ENCODE data around the gene AWAT2. TPM values are rescaled to one million over a fixed set of nuclear protein-coding genes. Genes with fewer than 3 reads are reported as not detected.

The AWAT2 gene
- total RNA-seq, 1 donor from 2014 or later, result not detected

- Mint-ChIP-seq H3K27me3 (ENCODE audit: low read depth) (no peaks in the 10 kb centered on the region), H3K36me3 (ENCODE audit: low read depth) (no peaks in the 10 kb centered on the region), H3K27ac (no peak overlapping the region), H3K9me3 (no peaks in the 10 kb centered on the region), H3K4me1 (ENCODE audit: low read depth) (peaks cover 2% of the 10 kb centered on the region), H3K4me3 (ENCODE audit: low read depth) (no peak overlapping the region)
- intact Hi-C loops (cut with micrococcal nuclease), result loop anchor here (1.0 to 5.0 kb wide), 2 partner anchors 64 to 99 kb away; no protein-coding TSS in a partner anchor
- DNase-seq (ENCODE audit: low spot score), result no peak
Measured at GRCh38 chrX:70033348-70034051, 16.2 kb downstream of the AWAT2 start.

- Mint-ChIP-seq H3K27ac (no peak overlapping the region), H3K4me1 (ENCODE audit: low read depth) (peaks cover 2% of the 10 kb centered on the region), H3K27me3 (ENCODE audit: low read depth) (no peaks in the 10 kb centered on the region), H3K9me3 (no peaks in the 10 kb centered on the region), H3K4me3 (ENCODE audit: low read depth) (no peak overlapping the region), H3K36me3 (ENCODE audit: low read depth) (no peaks in the 10 kb centered on the region)
- DNase-seq (ENCODE audit: low spot score), result no peak
- intact Hi-C loops (cut with micrococcal nuclease), result loop anchor here (1.0 to 5.0 kb wide), 2 partner anchors 65 to 100 kb away; no protein-coding TSS in a partner anchor
Measured at GRCh38 chrX:70032792-70033191, 16.9 kb downstream of the AWAT2 start.

GRCh38 chrX:70030301-70030767 lies 19.4 kb downstream of the AWAT2 start:
- no peaks in the 10 kb centered on the region for H3K27me3 Mint-ChIP-seq (ENCODE audit: low read depth)
- H3K9me3 Mint-ChIP-seq, result no peaks in the 10 kb centered on the region
- H3K36me3 Mint-ChIP-seq (ENCODE audit: low read depth), result no peaks in the 10 kb centered on the region
- no peak overlapping the region for H3K4me3 Mint-ChIP-seq (ENCODE audit: low read depth)
- intact Hi-C loops (cut with micrococcal nuclease), result loop anchor here (2.0 to 5.0 kb wide), 2 partner anchors 67 to 492 kb away; no protein-coding TSS in a partner anchor
- H3K27ac Mint-ChIP-seq, result no peak overlapping the region
- peak; percentile 13 for DNase-seq (ENCODE audit: low spot score)
- peaks cover 6% of the 10 kb centered on the region for H3K4me1 Mint-ChIP-seq (ENCODE audit: low read depth)

- intact Hi-C loops (cut with micrococcal nuclease), result loop anchor here (2.0 to 5.0 kb wide), 2 partner anchors 67 to 491 kb away; no protein-coding TSS in a partner anchor
- Mint-ChIP-seq H3K27me3 (ENCODE audit: low read depth) (no peaks in the 10 kb centered on the region), H3K4me3 (ENCODE audit: low read depth) (no peak overlapping the region), H3K9me3 (no peaks in the 10 kb centered on the region), H3K27ac (no peak overlapping the region), H3K36me3 (ENCODE audit: low read depth) (no peaks in the 10 kb centered on the region), H3K4me1 (ENCODE audit: low read depth) (peaks cover 6% of the 10 kb centered on the region)
- no peak for DNase-seq (ENCODE audit: low spot score)
Measured at GRCh38 chrX:70029863-70030262, 19.9 kb downstream of the AWAT2 start.

GRCh38 chrX:70026851-70027200 lies 22.9 kb downstream of the AWAT2 start:
- Mint-ChIP-seq H3K4me1 (ENCODE audit: low read depth) (peaks cover 6% of the 10 kb centered on the region), H3K4me3 (ENCODE audit: low read depth) (no peak overlapping the region), H3K27me3 (ENCODE audit: low read depth) (no peaks in the 10 kb centered on the region), H3K27ac (no peak overlapping the region), H3K36me3 (ENCODE audit: low read depth) (no peaks in the 10 kb centered on the region), H3K9me3 (no peaks in the 10 kb centered on the region)
- intact Hi-C loops (cut with micrococcal nuclease), result no loop called here
- DNase-seq (ENCODE audit: low spot score), result no peak

GRCh38 chrX:70026112-70026850 lies 23.5 kb downstream of the AWAT2 start:
- Mint-ChIP-seq H3K27me3 (ENCODE audit: low read depth) (no peaks in the 10 kb centered on the region), H3K9me3 (no peaks in the 10 kb centered on the region), H3K4me1 (ENCODE audit: low read depth) (peaks cover 6% of the 10 kb centered on the region), H3K27ac (no peak overlapping the region), H3K36me3 (ENCODE audit: low read depth) (no peaks in the 10 kb centered on the region), H3K4me3 (ENCODE audit: low read depth) (no peak overlapping the region)
- DNase-seq (ENCODE audit: low spot score), result no peak
- intact Hi-C loops (cut with micrococcal nuclease), result no loop called here

- no peaks in the 10 kb centered on the region for H3K27me3 Mint-ChIP-seq (ENCODE audit: low read depth)
- H3K4me3 Mint-ChIP-seq (ENCODE audit: low read depth), result no peak overlapping the region
- intact Hi-C loops (cut with micrococcal nuclease), result no loop called here
Measured at GRCh38 chrX:70025464-70025863, 24.3 kb downstream of the AWAT2 start.

GRCh38 chrX:70022616-70023015 lies 27.1 kb downstream of the AWAT2 start:
- Mint-ChIP-seq H3K9me3 (no peaks in the 10 kb centered on the region), H3K4me1 (ENCODE audit: low read depth) (peaks cover 4% of the 10 kb centered on the region), H3K36me3 (ENCODE audit: low read depth) (no peaks in the 10 kb centered on the region), H3K27ac (no peak overlapping the region), H3K27me3 (ENCODE audit: low read depth) (no peaks in the 10 kb centered on the region), H3K4me3 (ENCODE audit: low read depth) (no peak overlapping the region)
- DNase-seq (ENCODE audit: low spot score), result no peak
- intact Hi-C loops (cut with micrococcal nuclease), result no loop called here

More at GRCh38 chrX:70025464-70025863, 24.3 kb downstream of the AWAT2 start:
- no peak for DNase-seq (ENCODE audit: low spot score)
- H3K36me3 Mint-ChIP-seq (ENCODE audit: low read depth), result no peaks in the 10 kb centered on the region
- H3K27ac Mint-ChIP-seq, result no peak overlapping the region
- peaks cover 6% of the 10 kb centered on the region for H3K4me1 Mint-ChIP-seq (ENCODE audit: low read depth)
- no peaks in the 10 kb centered on the region for H3K9me3 Mint-ChIP-seq

- no peak overlapping the region for H3K4me3 Mint-ChIP-seq (ENCODE audit: low read depth)
- no peak overlapping the region for H3K27ac Mint-ChIP-seq
- no peak for DNase-seq (ENCODE audit: low spot score)
- peaks cover 3% of the 10 kb centered on the region for H3K9me3 Mint-ChIP-seq
- peaks cover 5% of the 10 kb centered on the region for H3K27me3 Mint-ChIP-seq (ENCODE audit: low read depth)
- H3K36me3 Mint-ChIP-seq (ENCODE audit: low read depth), result no peaks in the 10 kb centered on the region
- intact Hi-C loops (cut with micrococcal nuclease), result no loop called here
- H3K4me1 Mint-ChIP-seq (ENCODE audit: low read depth), result peaks cover 5% of the 10 kb centered on the region
Measured at GRCh38 chrX:70016513-70016912, 33.2 kb downstream of the AWAT2 start.

- Mint-ChIP-seq H3K27me3 (ENCODE audit: low read depth) (peaks cover 5% of the 10 kb centered on the region), H3K4me3 (ENCODE audit: low read depth) (no peak overlapping the region), H3K9me3 (peaks cover 3% of the 10 kb centered on the region), H3K36me3 (ENCODE audit: low read depth) (no peaks in the 10 kb centered on the region), H3K27ac (no peak overlapping the region), H3K4me1 (ENCODE audit: low read depth) (peaks cover 5% of the 10 kb centered on the region)
- intact Hi-C loops (cut with micrococcal nuclease), result no loop called here
- DNase-seq (ENCODE audit: low spot score), result no peak
Measured at GRCh38 chrX:70013466-70014381, 36.0 kb downstream of the AWAT2 start.

- intact Hi-C loops (cut with micrococcal nuclease), result no loop called here
- peaks cover 5% of the 10 kb centered on the region for H3K27me3 Mint-ChIP-seq (ENCODE audit: low read depth)
- H3K27ac Mint-ChIP-seq, result no peak overlapping the region
- peaks cover 5% of the 10 kb centered on the region for H3K4me1 Mint-ChIP-seq (ENCODE audit: low read depth)
- no peaks in the 10 kb centered on the region for H3K36me3 Mint-ChIP-seq (ENCODE audit: low read depth)
- DNase-seq (ENCODE audit: low spot score), result no peak
- no peak overlapping the region for H3K4me3 Mint-ChIP-seq (ENCODE audit: low read depth)
- peaks cover 3% of the 10 kb centered on the region for H3K9me3 Mint-ChIP-seq
Measured at GRCh38 chrX:70012756-70013155, 37.0 kb downstream of the AWAT2 start.

GRCh38 chrX:70009970-70010369 lies 39.8 kb downstream of the AWAT2 start:
- H3K27me3 Mint-ChIP-seq (ENCODE audit: low read depth), result no peaks in the 10 kb centered on the region
- no peak for DNase-seq (ENCODE audit: low spot score)
- no peaks in the 10 kb centered on the region for H3K9me3 Mint-ChIP-seq
- intact Hi-C loops (cut with micrococcal nuclease), result no loop called here
- H3K4me1 Mint-ChIP-seq (ENCODE audit: low read depth), result no peaks in the 10 kb centered on the region
- H3K36me3 Mint-ChIP-seq (ENCODE audit: low read depth), result no peaks in the 10 kb centered on the region
- H3K4me3 Mint-ChIP-seq (ENCODE audit: low read depth), result no peak overlapping the region
- H3K27ac Mint-ChIP-seq, result no peak overlapping the region
